Osteoblast (primary cell): ENCODE results near the gene SYN1. TPM values are rescaled to one million over a fixed set of nuclear protein-coding genes. Genes with fewer than 3 reads are reported as not detected.

Experiments
- DNase-seq: peaks from one replicate; pipeline ENCODE4 v3.0.0; 2011; ENCODE audit warnings: low spot score, mixed read lengths; ENCODE audit not compliant: insufficient read length; ENCODE audit errors: missing footprints
- H2AFZ ChIP-seq: 2 replicates; pipeline ENCODE4 v1.6.0; 2011; ENCODE audit warnings: mild to moderate bottlenecking, low read length
- H3K27ac ChIP-seq: 2 replicates; pipeline ENCODE4 v1.5.1; 2011; ENCODE audit warnings: mild to moderate bottlenecking, low read depth, low read length, moderate library complexity
- H3K27me3 ChIP-seq: 2 replicates; pipeline ENCODE4 v1.6.0; 2012; ENCODE audit warnings: mild to moderate bottlenecking, control low read depth, inconsistent platforms, low read length, moderate library complexity; ENCODE audit not compliant: insufficient read depth
- H3K36me3 ChIP-seq: 2 replicates; pipeline ENCODE4 v1.5.1; 2011; ENCODE audit warnings: mild to moderate bottlenecking, low read length, control low read depth, moderate library complexity; ENCODE audit not compliant: insufficient read depth
- H3K4me1 ChIP-seq: 2 replicates; pipeline ENCODE4 v1.5.1; 2011; ENCODE audit warnings: mild to moderate bottlenecking, low read length, control low read depth, moderate library complexity; ENCODE audit not compliant: insufficient read depth
- H3K4me2 ChIP-seq: 2 replicates; pipeline ENCODE4 v1.6.0; 2011; ENCODE audit warnings: mild to moderate bottlenecking, low read length; ENCODE audit not compliant: insufficient read depth
- H3K4me3 ChIP-seq: fragments of 200-600 bp; sonication (generic); 3 replicates; pipeline ENCODE4 v1.5.1; 2012; ENCODE audit warnings: mild to moderate bottlenecking, low read length, inconsistent platforms; ENCODE audit not compliant: insufficient read depth
- H3K79me2 ChIP-seq: 2 replicates; pipeline ENCODE4 v1.6.0; 2012; ENCODE audit warnings: mild to moderate bottlenecking, low read length, control low read depth, inconsistent platforms; ENCODE audit not compliant: insufficient read depth
- H3K9me3 ChIP-seq: 2 replicates; pipeline ENCODE4 v1.5.1; 2011; ENCODE audit warnings: low read depth, low read length, control low read depth
- H4K20me1 ChIP-seq: 2 replicates; pipeline ENCODE4 v1.6.0; 2012; ENCODE audit warnings: mild to moderate bottlenecking, low read length, control low read depth; ENCODE audit not compliant: insufficient read depth
- CTCF ChIP-seq: IDR thresholded peaks from 2 replicates; pipeline ENCODE4 v1.5.1; 2011; ENCODE audit warnings: mild to moderate bottlenecking, low read depth, low read length, moderate library complexity; ENCODE audit errors: extremely low read depth
- total RNA-seq: library from RNA; depleted of rRNA; stranded (reverse); fragments of >200 nt; gene quantifications from 2 replicates; pipeline ENCODE4 v1.2.3, GENCODE V29; 2012

Gene SYN1
- total RNA-seq, 1 donor, result under 0.01 TPM

- peak; percentile 89 for DNase-seq
- Histone ChIP-seq H4K20me1 (peaks cover 18% of the 10 kb centered on the region), H3K4me2 (no peak overlapping the region), H3K36me3 (peaks cover 12% of the 10 kb centered on the region), H3K4me1 (peaks cover 13% of the 10 kb centered on the region), H3K4me3 (no peak overlapping the region), H3K9me3 (no peaks in the 10 kb centered on the region), H3K27me3 (no peaks in the 10 kb centered on the region), H3K79me2 (peaks cover 74% of the 10 kb centered on the region), H3K27ac (no peak overlapping the region), H2AFZ (no peak overlapping the region)
- peak; percentile 59 for TF ChIP-seq CTCF
Observed at GRCh38 chrX:47644557-47645091, 25.0 kb upstream of the SYN1 start.

- Histone ChIP-seq H3K4me1 (peaks cover 8% of the 10 kb centered on the region), H2AFZ (no peak overlapping the region), H4K20me1 (peaks cover 18% of the 10 kb centered on the region), H3K79me2 (peaks cover 67% of the 10 kb centered on the region), H3K36me3 (peaks cover 16% of the 10 kb centered on the region), H3K9me3 (no peaks in the 10 kb centered on the region), H3K27ac (no peak overlapping the region), H3K27me3 (no peaks in the 10 kb centered on the region), H3K4me2 (no peak overlapping the region), H3K4me3 (no peak overlapping the region)
- peak; percentile 50 for TF ChIP-seq CTCF
- no peak for DNase-seq
Observed at GRCh38 chrX:47643926-47644325, 24.3 kb upstream of the SYN1 start.

- no peak overlapping the region for H2AFZ ChIP-seq
- H3K4me2 ChIP-seq, result no peak overlapping the region
- no peak for DNase-seq
- no peaks in the 10 kb centered on the region for H4K20me1 ChIP-seq
- H3K36me3 ChIP-seq, result peaks cover 45% of the 10 kb centered on the region
- H3K9me3 ChIP-seq, result no peaks in the 10 kb centered on the region
- no peak overlapping the region for H3K27ac ChIP-seq
- peaks cover 25% of the 10 kb centered on the region for H3K79me2 ChIP-seq
- H3K27me3 ChIP-seq, result no peaks in the 10 kb centered on the region
- H3K4me1 ChIP-seq, result no peaks in the 10 kb centered on the region
- no peak for TF ChIP-seq CTCF
- no peak overlapping the region for H3K4me3 ChIP-seq
Observed at GRCh38 chrX:47638816-47639215, 19.2 kb upstream of the SYN1 start.

GRCh38 chrX:47637546-47638195 is 18.0 kb upstream of the SYN1 start:
- H3K4me3 ChIP-seq, result peak overlapping the region; percentile 64

More at GRCh38 chrX:47637546-47638195, 18.0 kb upstream of the SYN1 start:
- Histone ChIP-seq H3K27me3 (no peaks in the 10 kb centered on the region), H4K20me1 (no peaks in the 10 kb centered on the region), H2AFZ (no peak overlapping the region), H3K36me3 (peaks cover 45% of the 10 kb centered on the region), H3K9me3 (no peaks in the 10 kb centered on the region), H3K4me1 (no peaks in the 10 kb centered on the region), H3K4me2 (peak overlapping the region; percentile 57), H3K79me2 (peaks cover 14% of the 10 kb centered on the region), H3K27ac (peak overlapping the region; percentile 26)
- peak; percentile 94 for DNase-seq
- TF ChIP-seq CTCF, result peak; percentile 37
